Measurements from ENCODE around the gene PDE7B. TPM values are rescaled to one million over a fixed set of nuclear protein-coding genes. Genes with fewer than 3 reads are reported as not detected.

PDE7B gene
- total RNA-seq, 2 experiments from 2014 or later, result 0.73 to 1.1 TPM

- no peaks in the 10 kb centered on the region for H3K27me3 Mint-ChIP-seq
- H3K36me3 Mint-ChIP-seq (ENCODE audit: low read depth), result no peaks in the 10 kb centered on the region
- no peak overlapping the region for H3K27ac Mint-ChIP-seq
- intact Hi-C loops (cut with DNase I, micrococcal nuclease), result no loop called here
- CTCF ChIA-PET, result interaction anchor here (0.6 kb wide), 1 partner anchor 201 kb away, joined by 4 read pairs; no protein-coding TSS in a partner anchor
- no peak for DNase-seq
- H3K4me3 Mint-ChIP-seq, result no peak overlapping the region
- no peaks in the 10 kb centered on the region for H3K9me3 Mint-ChIP-seq (ENCODE audit: low read depth)
- no peak for ATAC-seq
- H3K4me1 Mint-ChIP-seq, result no peaks in the 10 kb centered on the region
- POLR2A ChIA-PET, result no interaction called here
Measured at GRCh38 chr6:135823851-135824250, 27.6 kb upstream of the PDE7B start.

- ChIA-PET CTCF (no interaction called here), POLR2A (no interaction called here)
- Mint-ChIP-seq H3K9me3 (ENCODE audit: low read depth) (no peaks in the 10 kb centered on the region), H3K4me1 (no peaks in the 10 kb centered on the region), H3K27me3 (no peaks in the 10 kb centered on the region), H3K27ac (no peak overlapping the region), H3K36me3 (ENCODE audit: low read depth) (no peaks in the 10 kb centered on the region), H3K4me3 (no peak overlapping the region)
- DNase-seq (no peak), ATAC-seq (no peak)
- intact Hi-C loops (cut with DNase I, micrococcal nuclease), result no loop called here
Measured at GRCh38 chr6:135826236-135826804, 25.2 kb upstream of the PDE7B start.

GRCh38 chr6:135828021-135828420 lies 23.5 kb upstream of the PDE7B start:
- H3K4me3 Mint-ChIP-seq, result no peak overlapping the region
- H3K9me3 Mint-ChIP-seq (ENCODE audit: low read depth), result no peaks in the 10 kb centered on the region
- H3K36me3 Mint-ChIP-seq (ENCODE audit: low read depth), result no peaks in the 10 kb centered on the region
- DNase-seq, result no peak
- no peaks in the 10 kb centered on the region for H3K4me1 Mint-ChIP-seq
- ChIA-PET CTCF (interaction anchor here (0.5 to 2.0 kb wide), 5 partner anchors 12 to 316 kb away, joined by 3 to 9 read pairs (median 3); no protein-coding TSS in a partner anchor), POLR2A (no interaction called here)
- H3K27ac Mint-ChIP-seq, result no peak overlapping the region
- no peaks in the 10 kb centered on the region for H3K27me3 Mint-ChIP-seq
- intact Hi-C loops (cut with DNase I, micrococcal nuclease), result no loop called here
- ATAC-seq, result no peak

GRCh38 chr6:135830452-135830881 lies 21.0 kb upstream of the PDE7B start:
- Mint-ChIP-seq H3K4me1 (no peaks in the 10 kb centered on the region), H3K27ac (no peak overlapping the region), H3K27me3 (peaks cover 2% of the 10 kb centered on the region), H3K36me3 (ENCODE audit: low read depth) (no peaks in the 10 kb centered on the region), H3K4me3 (no peak overlapping the region), H3K9me3 (ENCODE audit: low read depth) (no peaks in the 10 kb centered on the region)
- DNase-seq (no peak), ATAC-seq (no peak)
- intact Hi-C loops (cut with DNase I, micrococcal nuclease), result no loop called here
- CTCF ChIA-PET, result no interaction called here
- POLR2A ChIA-PET, result no interaction called here

- DNase-seq (no peak), ATAC-seq (no peak)
- no peaks in the 10 kb centered on the region for H3K4me1 Mint-ChIP-seq
- ChIA-PET CTCF (interaction anchor here (0.7 kb wide), 1 partner anchor 23 kb away, joined by 3 read pairs; no protein-coding TSS in a partner anchor), POLR2A (no interaction called here)
- H3K36me3 Mint-ChIP-seq (ENCODE audit: low read depth), result no peaks in the 10 kb centered on the region
- intact Hi-C loops (cut with DNase I, micrococcal nuclease), result no loop called here
- no peak overlapping the region for H3K4me3 Mint-ChIP-seq
- no peaks in the 10 kb centered on the region for H3K9me3 Mint-ChIP-seq (ENCODE audit: low read depth)
- no peak overlapping the region for H3K27ac Mint-ChIP-seq
- H3K27me3 Mint-ChIP-seq, result peaks cover 2% of the 10 kb centered on the region
Measured at GRCh38 chr6:135831016-135831415, 20.5 kb upstream of the PDE7B start.

- H3K4me1 Mint-ChIP-seq, result no peaks in the 10 kb centered on the region
- ATAC-seq, result no peak
- H3K27me3 Mint-ChIP-seq, result peaks cover 2% of the 10 kb centered on the region
- no peak overlapping the region for H3K4me3 Mint-ChIP-seq
- intact Hi-C loops (cut with DNase I, micrococcal nuclease), result no loop called here
- no peak overlapping the region for H3K27ac Mint-ChIP-seq
- no peaks in the 10 kb centered on the region for H3K9me3 Mint-ChIP-seq (ENCODE audit: low read depth)
- CTCF ChIA-PET, result interaction anchor here (0.6 to 2.0 kb wide), 4 partner anchors 79 to 394 kb away, joined by 3 to 5 read pairs (median 4); no protein-coding TSS in a partner anchor
- no peak for DNase-seq
- H3K36me3 Mint-ChIP-seq (ENCODE audit: low read depth), result no peaks in the 10 kb centered on the region
- POLR2A ChIA-PET, result no interaction called here
Measured at GRCh38 chr6:135832166-135832565, 19.3 kb upstream of the PDE7B start.

- no peak for DNase-seq
- Mint-ChIP-seq H3K4me1 (peaks cover 5% of the 10 kb centered on the region), H3K27ac (no peak overlapping the region), H3K9me3 (ENCODE audit: low read depth) (no peaks in the 10 kb centered on the region), H3K4me3 (no peak overlapping the region), H3K36me3 (ENCODE audit: low read depth) (no peaks in the 10 kb centered on the region), H3K27me3 (peaks cover 2% of the 10 kb centered on the region)
- intact Hi-C loops (cut with DNase I, micrococcal nuclease), result no loop called here
- POLR2A ChIA-PET, result no interaction called here
- no peak for ATAC-seq
- CTCF ChIA-PET, result interaction anchor here (1.0 to 2.0 kb wide), 3 partner anchors 20 to 298 kb away, joined by 3 to 5 read pairs (median 3); no protein-coding TSS in a partner anchor
Measured at GRCh38 chr6:135833771-135834170, 17.7 kb upstream of the PDE7B start.

GRCh38 chr6:135837735-135838449 lies 13.6 kb upstream of the PDE7B start:
- no peak for ATAC-seq
- intact Hi-C loops (cut with DNase I, micrococcal nuclease), result no loop called here
- ChIA-PET CTCF (no interaction called here), POLR2A (no interaction called here)
- no peaks in the 10 kb centered on the region for H3K36me3 Mint-ChIP-seq (ENCODE audit: low read depth)
- no peak overlapping the region for H3K4me3 Mint-ChIP-seq
- H3K4me1 Mint-ChIP-seq, result peaks cover 5% of the 10 kb centered on the region
- H3K27me3 Mint-ChIP-seq, result peaks cover 2% of the 10 kb centered on the region
- no peak for DNase-seq
- H3K27ac Mint-ChIP-seq, result no peak overlapping the region
- H3K9me3 Mint-ChIP-seq (ENCODE audit: low read depth), result no peaks in the 10 kb centered on the region

- ATAC-seq, result no peak
- CTCF ChIA-PET, result interaction anchor here (1.1 kb wide), 1 partner anchor 11 kb away, joined by 3 read pairs; no protein-coding TSS in a partner anchor
- H3K27me3 Mint-ChIP-seq, result peaks cover 2% of the 10 kb centered on the region
- peaks cover 5% of the 10 kb centered on the region for H3K4me1 Mint-ChIP-seq
- no peaks in the 10 kb centered on the region for H3K36me3 Mint-ChIP-seq (ENCODE audit: low read depth)
- POLR2A ChIA-PET, result no interaction called here
- DNase-seq, result no peak
- no peak overlapping the region for H3K4me3 Mint-ChIP-seq
- no peaks in the 10 kb centered on the region for H3K9me3 Mint-ChIP-seq (ENCODE audit: low read depth)
- intact Hi-C loops (cut with DNase I, micrococcal nuclease), result no loop called here
- H3K27ac Mint-ChIP-seq, result no peak overlapping the region
Measured at GRCh38 chr6:135839121-135839520, 12.4 kb upstream of the PDE7B start.

- no peak for DNase-seq
- ChIA-PET CTCF (interaction anchor here (1.2 kb wide), 1 partner anchor 12 kb away, joined by 4 read pairs; no protein-coding TSS in a partner anchor), POLR2A (no interaction called here)
Measured at GRCh38 chr6:135842618-135843392, 8.7 kb upstream of the PDE7B start.

GRCh38 chr6:135850882-135851281 lies 619 bp upstream of the PDE7B start:
- DNase-seq (no peak), ATAC-seq (no peak)
- Mint-ChIP-seq H3K27ac (no peak overlapping the region), H3K27me3 (no peaks in the 10 kb centered on the region), H3K4me3 (no peak overlapping the region), H3K36me3 (ENCODE audit: low read depth) (no peaks in the 10 kb centered on the region), H3K9me3 (ENCODE audit: low read depth) (no peaks in the 10 kb centered on the region), H3K4me1 (peaks cover 31% of the 10 kb centered on the region)
- intact Hi-C loops (cut with DNase I, micrococcal nuclease), result loop anchor here in 1 of 2 experiments (5.0 kb wide), 3 partner anchors 56 to 354 kb away; partner anchors contain the start of gene AHI1
- POLR2A ChIA-PET, result interaction anchor here (0.6 kb wide), 1 partner anchor 51 kb away, joined by 3 read pairs; no protein-coding TSS in a partner anchor
- CTCF ChIA-PET, result interaction anchor here (0.6 to 2.3 kb wide), 6 partner anchors 15 to 376 kb away, joined by 3 to 5 read pairs (median 4); no protein-coding TSS in a partner anchor

More at GRCh38 chr6:135842618-135843392, 8.7 kb upstream of the PDE7B start:
- Mint-ChIP-seq H3K36me3 (ENCODE audit: low read depth) (no peaks in the 10 kb centered on the region), H3K27me3 (no peaks in the 10 kb centered on the region), H3K4me1 (no peaks in the 10 kb centered on the region), H3K27ac (no peak overlapping the region), H3K9me3 (ENCODE audit: low read depth) (no peaks in the 10 kb centered on the region), H3K4me3 (no peak overlapping the region)
- intact Hi-C loops (cut with DNase I, micrococcal nuclease), result no loop called here
- ATAC-seq, result no peak
